Bronchial epithelial cell (primary cell): ENCODE measurements around the gene MMAB. TPM values are rescaled to one million over a fixed set of nuclear protein-coding genes. Genes with fewer than 3 reads are reported as not detected.

Source experiments
- DNase-seq: peaks from one replicate; pipeline ENCODE4 v3.0.0-alpha.2; 2010; ENCODE audit warnings: low read depth
- FAIRE-seq: peaks from 2 replicates; lab custom pipeline; 2011; peaks lifted over from hg19 to GRCh38; lab: Jason Lieb, UNC
- H3K27me3 ChIP-seq: 2 replicates; pipeline ENCODE4 v1.5.1; 2011; ENCODE audit warnings: low read length; ENCODE audit not compliant: control insufficient read depth, insufficient read depth
- H3K36me3 ChIP-seq: 2 replicates; pipeline ENCODE4 v1.5.1; 2011; ENCODE audit warnings: low read length; ENCODE audit not compliant: control insufficient read depth, insufficient read depth
- H3K4me3 ChIP-seq: 2 replicates; pipeline ENCODE4 v1.5.1; 2011; ENCODE audit warnings: mild to moderate bottlenecking, low read depth, low read length, control low read depth
- CTCF ChIP-seq: IDR thresholded peaks from 2 replicates; pipeline ENCODE4 v1.5.1; 2011; ENCODE audit warnings: mild to moderate bottlenecking, moderate library complexity, low read length, control low read depth, inconsistent platforms; ENCODE audit not compliant: insufficient read depth, severe bottlenecking
- total RNA-seq: library from RNA; depleted of rRNA; stranded (reverse); fragments of >200 nt; gene quantifications from 2 replicates; pipeline ENCODE4 v1.2.1, GENCODE V29; 2014

Gene MMAB
- total RNA-seq, 1 donor from 2014 or later: 36.9 TPM

- FAIRE-seq: peak; percentile 58
- peaks cover 1% of the 10 kb centered on the region for H3K36me3 ChIP-seq
- TF ChIP-seq CTCF: no peak
- H3K4me3 ChIP-seq: no peak overlapping the region
- no peak for DNase-seq
- peaks cover 5% of the 10 kb centered on the region for H3K27me3 ChIP-seq
These were observed 27.7 kb upstream of the MMAB start for GRCh38 chr12:109600995-109601394.

GRCh38 chr12:109600481-109600880, 27.2 kb upstream of the MMAB start:
- no peak for FAIRE-seq
- no peak for TF ChIP-seq CTCF
- no peak for DNase-seq
- Histone ChIP-seq H3K36me3 (peaks cover 1% of the 10 kb centered on the region), H3K27me3 (peaks cover 3% of the 10 kb centered on the region), H3K4me3 (no peak overlapping the region)

DNA sequence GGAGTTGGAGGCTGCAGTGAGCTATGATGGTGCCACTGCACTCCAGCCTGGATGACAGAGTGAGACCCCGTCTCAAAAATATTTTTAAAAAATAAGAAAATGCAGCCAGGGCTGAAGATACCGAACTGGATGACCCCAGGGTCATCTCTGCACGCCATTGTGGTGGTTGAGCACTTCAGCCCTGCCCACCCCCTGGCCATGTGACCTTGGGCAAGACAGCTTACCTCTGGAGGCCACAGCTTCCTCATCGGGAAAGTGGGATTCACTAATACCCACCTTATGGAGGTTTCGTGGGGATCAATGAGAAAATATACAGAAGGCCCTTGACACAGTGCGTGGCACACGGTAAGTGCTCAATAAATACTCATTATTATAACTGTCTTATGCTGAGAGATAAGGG, 25.8 kb upstream of the MMAB start:
- FAIRE-seq (no peak), DNase-seq (no peak)
- Histone ChIP-seq H3K36me3 (peaks cover 5% of the 10 kb centered on the region), H3K27me3 (no peaks in the 10 kb centered on the region), H3K4me3 (no peak overlapping the region)
- TF ChIP-seq CTCF: no peak

- H3K36me3 ChIP-seq: peaks cover 5% of the 10 kb centered on the region
- FAIRE-seq: no peak
- no peaks in the 10 kb centered on the region for H3K27me3 ChIP-seq
- no peak for TF ChIP-seq CTCF
- no peak overlapping the region for H3K4me3 ChIP-seq
- no peak for DNase-seq
These were observed 25.1 kb upstream of the MMAB start for GRCh38 chr12:109598428-109598854.

DNA sequence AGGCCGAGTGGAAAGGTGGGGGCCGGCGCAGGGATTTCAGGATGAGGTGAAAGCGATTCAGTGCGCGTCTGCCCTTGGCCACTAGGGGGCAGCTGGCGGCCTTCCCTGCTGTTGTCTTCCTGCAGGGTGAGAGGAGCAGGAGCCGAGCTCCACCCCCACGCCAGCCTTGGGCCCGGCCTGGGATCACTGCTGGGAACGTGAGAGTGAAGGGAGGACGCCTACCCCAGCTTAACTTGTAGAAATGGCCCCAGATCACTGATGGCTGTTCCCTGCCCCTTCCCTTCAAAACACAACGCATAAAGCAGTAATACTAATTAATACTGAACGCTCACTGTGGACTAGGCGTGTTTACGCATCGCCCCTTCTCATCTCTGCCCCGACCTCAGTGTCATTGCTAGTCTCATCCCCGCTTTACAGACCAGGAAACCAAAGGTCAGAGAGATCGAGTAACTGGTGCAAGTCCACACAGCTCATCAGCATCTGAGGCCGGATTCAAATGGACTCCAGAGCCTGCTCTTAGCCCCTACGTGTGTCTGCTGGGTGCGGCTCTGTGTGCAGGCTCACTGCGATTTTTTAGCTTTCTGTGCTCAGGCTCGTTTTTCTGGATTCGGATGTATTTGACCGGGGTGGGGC, 24.6 kb upstream of the MMAB start:
- DNase-seq (peak; percentile 47), FAIRE-seq (no peak)
- TF ChIP-seq CTCF: peak; percentile 99
- Histone ChIP-seq H3K36me3 (peaks cover 5% of the 10 kb centered on the region), H3K4me3 (no peak overlapping the region), H3K27me3 (no peaks in the 10 kb centered on the region)

GRCh38 chr12:109597414-109597794, 24.1 kb upstream of the MMAB start:
- no peaks in the 10 kb centered on the region for H3K27me3 ChIP-seq
- no peak for TF ChIP-seq CTCF
- FAIRE-seq (no peak), DNase-seq (no peak)
- H3K4me3 ChIP-seq: no peak overlapping the region
- peaks cover 9% of the 10 kb centered on the region for H3K36me3 ChIP-seq
